K562 (cell line): ENCODE data around the gene CMIP. TPM values are rescaled to one million over a fixed set of nuclear protein-coding genes. Genes with fewer than 3 reads are reported as not detected.

Experiments
- ATAC-seq: fragments of 200-7000 bp; cut with Tn5 transposase; 3 replicates; pipeline ENCODE4 v1.9.1; 2020; ENCODE audit warnings: moderate library complexity
- BruUV-seq: library from RNA; stranded (reverse); fragments of 400-500 nt; replicated peaks from 2 replicates; lab custom pipeline; 2021; lab: Mats Ljungman, UMichigan
- CTCF ChIA-PET: fragments of 300-600 bp; formaldehyde crosslinking; extraction: SDS; loops from one replicate; lab custom pipeline; 2021; ENCODE audit warnings: low intra/inter-chr PET ratio; lab: Yijun Ruan, JAX
- POLR2A ChIA-PET: fragments of 300-600, 350-650 bp; sonication (Branson Sonifier 250); formaldehyde crosslinking; extraction: SDS; loops from one replicate; lab custom pipeline; 2021; ENCODE audit warnings: antibody characterized with exemption, inconsistent platforms; lab: Yijun Ruan, JAX
- DNase-seq, 4 experiments: peaks; one replicate each; pipeline versions ENCODE4 v3.0.0 to v3.0.0-alpha.2; 2011 to 2018; ENCODE audit warnings: low spot score in 3 of 4, mixed read lengths in 3 of 4; ENCODE audit errors: extremely low read depth in 1 of 4
- FAIRE-seq: peaks from 2 replicates; lab custom pipeline; 2011; peaks lifted over from hg19 to GRCh38; lab: Jason Lieb, UNC
- H2AFZ ChIP-seq: 2 replicates; pipeline ENCODE4 v1.6.0; 2011; ENCODE audit warnings: low read depth, low read length, control low read depth, inconsistent platforms
- H3K27ac ChIP-seq: fragments of 200-600 bp; 3 replicates; pipeline ENCODE4 v1.8.0; 2011; ENCODE audit warnings: low read depth, mild to moderate bottlenecking, control low read depth, inconsistent platforms, low read length, moderate library complexity, mixed read lengths; ENCODE audit errors: extremely low read depth
- H3K27me3 ChIP-seq, 2 experiments: fragments of 300-600 bp in 1 of 2; 2 replicates in 1 of 2; 3 replicates in 1 of 2; pipeline versions ENCODE4 v1.6.0 to v1.8.0; 2011; ENCODE audit warnings: inconsistent platforms in 2 of 2, low read length in 2 of 2, mild to moderate bottlenecking in 1 of 2, mixed read lengths in 1 of 2, moderate library complexity in 1 of 2; ENCODE audit not compliant: control insufficient read depth in 2 of 2, insufficient read depth in 2 of 2
- H3K36me3 ChIP-seq: fragments of 300-600 bp; 3 replicates; pipeline ENCODE4 v1.8.0; 2011; ENCODE audit warnings: mild to moderate bottlenecking, low read length, inconsistent platforms; ENCODE audit not compliant: control insufficient read depth, insufficient read depth
- H3K4me1 ChIP-seq, 2 experiments: fragments of 200-600 bp in 1 of 2; replicated peaks in 1 of 2; 2 replicates in 1 of 2; 3 replicates in 1 of 2; pipeline versions ENCODE4 v1.5.1 to v1.8.0; 2011; ENCODE audit warnings: inconsistent platforms in 2 of 2, low read length in 2 of 2, mild to moderate bottlenecking in 1 of 2, mixed read lengths in 1 of 2, moderate library complexity in 1 of 2; ENCODE audit not compliant: control insufficient read depth in 2 of 2, insufficient read depth in 2 of 2
- H3K4me2 ChIP-seq: 2 replicates; pipeline ENCODE4 v1.6.1; 2011; ENCODE audit warnings: low read length, control low read depth, inconsistent platforms, mixed read lengths; ENCODE audit not compliant: insufficient read depth
- H3K4me3 ChIP-seq: fragments of 200-600 bp; sonication (generic), shearing (Covaris generic); 2 replicates; pipeline ENCODE4 v1.5.1; 2016; ENCODE audit warnings: control low read depth, inconsistent platforms
- H3K79me2 ChIP-seq: fragments of 200-600 bp; 3 replicates; pipeline ENCODE4 v1.8.0; 2011; ENCODE audit warnings: low read length, inconsistent platforms; ENCODE audit not compliant: control insufficient read depth, insufficient read depth
- H3K9ac ChIP-seq, 2 experiments: 2 replicates each; pipeline versions ENCODE4 v1.6.0 to v1.6.1; 2011; ENCODE audit warnings: low read depth in 2 of 2, low read length in 2 of 2, control low read depth in 1 of 2, inconsistent platforms in 1 of 2, mild to moderate bottlenecking in 1 of 2, mixed read lengths in 1 of 2; ENCODE audit not compliant: insufficient read depth in 1 of 2
- H3K9me1 ChIP-seq: one replicate; pipeline ENCODE4 v1.6.0; 2011; ENCODE audit warnings: inconsistent platforms, mild to moderate bottlenecking, low read length, moderate library complexity; ENCODE audit not compliant: control insufficient read depth, insufficient read depth
- H3K9me3 ChIP-seq: replicated peaks from 2 replicates; pipeline ENCODE4 v1.5.1; 2011; ENCODE audit warnings: low read depth, low read length, inconsistent platforms; ENCODE audit not compliant: control insufficient read depth, insufficient read depth
- H4K20me1 ChIP-seq: replicated peaks from 2 replicates; pipeline ENCODE4 v1.6.1; 2011; ENCODE audit warnings: low read length, inconsistent platforms, mixed read lengths; ENCODE audit not compliant: control insufficient read depth, insufficient read depth
- BRF1 ChIP-seq: IDR thresholded peaks from 3 replicates; pipeline ENCODE4 v1.6.1; 2011; ENCODE audit warnings: borderline replicate concordance, mild to moderate bottlenecking; ENCODE audit not compliant: insufficient read length; ENCODE audit errors: extremely low read depth
- GTF2F1 ChIP-seq: IDR thresholded peaks from 2 replicates; pipeline ENCODE4 v1.6.1; 2011; ENCODE audit warnings: low read depth, low read length, improper control_type of control experiment
- HNRNPUL1 ChIP-seq: fragments of 200-400 bp; formaldehyde crosslinking; IDR thresholded peaks from 2 replicates; pipeline ENCODE4 v1.6.1; 2017; ENCODE audit warnings: low read length
- LCOR ChIP-seq: sonication (generic); formaldehyde crosslinking; IDR thresholded peaks from 2 replicates; pipeline ENCODE4 v1.8.0; 2022; ENCODE audit warnings: mild to moderate bottlenecking, missing genetic modification reagents
- MBD2 ChIP-seq: sonication (generic); IDR thresholded peaks from 2 replicates; pipeline ENCODE4 v1.6.1; 2016; ENCODE audit warnings: low read depth, borderline replicate concordance
- NFATC3 ChIP-seq: fragments of 450-650 bp; IDR thresholded peaks from 2 replicates; pipeline ENCODE4 v1.6.1; 2017; ENCODE audit warnings: mild to moderate bottlenecking
- RBM22 ChIP-seq: fragments of 200-400 bp; formaldehyde crosslinking; IDR thresholded peaks from 2 replicates; pipeline ENCODE4 v1.6.1; 2018; ENCODE audit warnings: low read length, low read depth; ENCODE audit not compliant: poor library complexity, severe bottlenecking
- ZBTB7A ChIP-seq: IDR thresholded peaks from 2 replicates; pipeline ENCODE4 v1.6.1; 2011; ENCODE audit warnings: low read depth, mild to moderate bottlenecking, low read length, moderate library complexity, borderline replicate concordance; ENCODE audit not compliant: control insufficient read depth
- ZNF124 ChIP-seq: sonication (generic); formaldehyde crosslinking; IDR thresholded peaks from 2 replicates; pipeline ENCODE4 v1.8.1; 2022; ENCODE audit warnings: missing genetic modification reagents
- ZNF274 ChIP-seq: IDR thresholded peaks from 2 replicates; pipeline ENCODE4 v1.6.1; 2011; ENCODE audit warnings: low read depth, mild to moderate bottlenecking, low read length, moderate library complexity, borderline replicate concordance
- ZZZ3 ChIP-seq: fragments of 450-650 bp; IDR thresholded peaks from 2 replicates; pipeline ENCODE4 v1.6.1; 2016; ENCODE audit warnings: antibody characterized with exemption, mild to moderate bottlenecking, moderate library complexity
- WGBS: fragments of 100-300 bp; shearing (Covaris generic); methylation state at CpG from one replicate; pipeline ENCODE4 v1.1.6; 2016; ENCODE audit warnings: low coverage, mixed read lengths; ENCODE audit not compliant: insufficient coverage; ENCODE audit errors: missing lambda C conversion rate; 5-methylcytosine and 5-hydroxymethylcytosine counted together
- in situ Hi-C: fragments of 300-500 bp; cut with MboI; formaldehyde crosslinking; loops from 4 replicates; pipeline ENCODE4 v1.15.0; 2018; ENCODE audit warnings: inconsistent platforms, mixed read lengths
- intact Hi-C: fragments of 100-400 bp; cut with micrococcal nuclease; formaldehyde crosslinking; loops from 2 replicates; pipeline ENCODE4 v1.14.2; 2022
- polyA plus RNA-seq, 8 experiments: library from polyadenylated mRNA; depleted of rRNA in 4 of 8; stranded (reverse) in 5 of 8; unstranded in 3 of 8; fragments of >200 nt; fragmentation: Nextera tagmentation in 2 of 8; fragmentation: Illumina TruSeq in 1 of 8; extraction: Ambion mirVana in 2 of 8; extraction: Trizol in 1 of 8; gene quantifications; 2 replicates each; pipeline versions ENCODE4 v1.2.1 to v1.2.3, GENCODE V29; 2011 to 2014; ENCODE audit warnings: inconsistent platforms in 1 of 8, missing spikeins in 1 of 8
- total RNA-seq, 7 experiments: library from RNA; depleted of rRNA in 6 of 7; stranded (reverse); fragments of >200 nt in 6 of 7; fragmentation: Illumina TruSeq in 2 of 7; extraction: Trizol in 2 of 7; gene quantifications; 2 replicates each; pipeline versions ENCODE4 v1.2.1 to v1.2.3, GENCODE V29; 2011 to 2021; ENCODE audit warnings: low replicate concordance in 1 of 7

Gene CMIP
- total and polyA plus RNA-seq, 9 of the 15 experiments (the other 6 are each of a cell fraction or from before 2014, with no cell fraction given), result 0.94 to 82.5 (median 10.3) TPM

DNA sequence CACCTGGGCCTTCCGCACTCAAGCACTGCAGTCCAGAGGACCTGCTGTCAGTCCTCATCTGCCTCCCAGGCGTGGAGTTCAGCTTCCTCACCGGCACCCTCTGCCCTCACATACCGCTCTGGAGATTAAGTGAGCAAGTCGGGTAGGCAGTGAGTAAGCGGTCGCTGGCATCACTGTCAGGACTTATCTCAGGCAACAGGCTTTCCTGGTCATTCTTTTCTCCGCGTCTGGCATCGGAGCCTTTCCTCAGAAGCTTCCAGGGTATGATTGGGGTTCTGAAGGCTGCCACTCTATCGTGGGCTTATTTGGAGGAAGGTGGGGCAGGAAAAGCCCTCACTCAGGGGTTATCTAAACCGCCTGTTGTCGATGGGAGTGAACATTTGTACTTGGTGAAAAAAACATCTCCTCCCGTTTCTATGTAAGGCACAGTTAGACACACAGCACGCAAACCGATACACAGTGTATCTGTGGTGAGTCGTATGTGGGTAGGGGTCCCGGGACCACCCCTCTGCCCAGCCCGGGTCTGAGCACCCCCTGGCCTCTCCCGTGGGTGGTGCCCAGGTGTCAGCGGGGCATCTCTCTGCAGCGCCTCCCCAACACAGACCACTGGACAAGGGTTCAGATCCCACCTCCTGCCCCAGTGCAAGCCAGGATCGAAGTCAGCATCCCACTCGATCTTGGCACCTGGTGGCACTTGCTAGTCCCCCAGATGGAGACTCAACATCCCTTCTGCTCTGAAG lies 242.0 kb downstream of the CMIP start:
- Histone ChIP-seq H2AFZ (no peak overlapping the region), H3K9ac (peak overlapping the region in 1 of 2 experiments; percentile 69; a peak in 2 of 4 replicates), H3K9me3 (no peaks in the 10 kb centered on the region), H3K27me3 (no peaks in the 10 kb centered on the region), H3K9me1 (peaks cover 8% of the 10 kb centered on the region), H3K4me2 (no peak overlapping the region), H4K20me1 (peaks cover 16% of the 10 kb centered on the region; the same call in 1 of the 2 replicates), H3K27ac (no peak overlapping the region)
- DNase-seq, result peak in 1 of 4 experiments; percentile 8
- in situ Hi-C loops (no loop called here), intact Hi-C loops (no loop called here)
- WGBS, result 74% methylated on average over 24 of the region's 24 CpGs
- FAIRE-seq, result no peak
- no TSS peak for BruUV-seq
- CTCF ChIA-PET, result no interaction called here
- TF ChIP-seq ZNF124 (CRISPR knock-in tag) (no peak), ZBTB7A (peak; percentile 64), MBD2 (no peak), BRF1 (no peak), ZZZ3 (no peak), LCOR (CRISPR knock-in tag) (no peak), HNRNPUL1 (no peak), ZNF274 (no peak), RBM22 (peak; percentile 53), GTF2F1 (no peak), NFATC3 (no peak)
- TF ChIP-seq, all 486 proteins: peak for 2
- POLR2A ChIA-PET, result interaction anchor here (1.0 kb wide), 1 partner anchor 26 kb away, joined by 4 read pairs; no protein-coding TSS in a partner anchor
- ATAC-seq, result no peak
- peaks cover 42% of the 10 kb centered on the region; the same call in 2 of the 3 replicates for H3K36me3 ChIP-seq
- 0 out of 3 replicates have a peak, but pooled peaks cover 7% of the 10 kb centered on the region for H3K79me2 ChIP-seq
- no peak overlapping the region for H3K4me3 ChIP-seq
- peaks cover 0 to 19% of the 10 kb centered on the region in 2 experiments; a peak in 3 of 5 replicates for H3K4me1 ChIP-seq
